KOPT-K1 (cell line): ENCODE results near the gene EYS.

Source experiments
- H3K27ac ChIP-seq: fragments of 200-600 bp; sonication (generic); 2 replicates; pipeline ENCODE4 v1.5.1; 2016; ENCODE audit warnings: antibody characterized with exemption, mild to moderate bottlenecking, low read depth, low read length; ENCODE audit not compliant: poor library complexity, severe bottlenecking
- H3K36me3 ChIP-seq: fragments of 200-600 bp; sonication (generic); 2 replicates; pipeline ENCODE4 v1.5.1; 2017; ENCODE audit warnings: antibody characterized with exemption, mild to moderate bottlenecking, low read length, moderate library complexity; ENCODE audit not compliant: insufficient read depth
- H3K9me3 ChIP-seq: fragments of 200-600 bp; sonication (generic); 2 replicates; pipeline ENCODE4 v1.5.1; 2017; ENCODE audit warnings: antibody characterized with exemption, low read length, mild to moderate bottlenecking; ENCODE audit not compliant: insufficient read depth, poor library complexity, severe bottlenecking

Gene EYS

GRCh38 chr6:64213697-64214096 lies 1493.3 kb downstream of the EYS start:
- H3K36me3 ChIP-seq, result no peaks in the 10 kb centered on the region
- H3K27ac ChIP-seq, result no peak overlapping the region
- H3K9me3 ChIP-seq, result no peaks in the 10 kb centered on the region

GRCh38 chr6:64197246-64197645 lies 1509.8 kb downstream of the EYS start:
- H3K9me3 ChIP-seq, result no peaks in the 10 kb centered on the region
- H3K36me3 ChIP-seq, result no peaks in the 10 kb centered on the region
- no peak overlapping the region for H3K27ac ChIP-seq

DNA sequence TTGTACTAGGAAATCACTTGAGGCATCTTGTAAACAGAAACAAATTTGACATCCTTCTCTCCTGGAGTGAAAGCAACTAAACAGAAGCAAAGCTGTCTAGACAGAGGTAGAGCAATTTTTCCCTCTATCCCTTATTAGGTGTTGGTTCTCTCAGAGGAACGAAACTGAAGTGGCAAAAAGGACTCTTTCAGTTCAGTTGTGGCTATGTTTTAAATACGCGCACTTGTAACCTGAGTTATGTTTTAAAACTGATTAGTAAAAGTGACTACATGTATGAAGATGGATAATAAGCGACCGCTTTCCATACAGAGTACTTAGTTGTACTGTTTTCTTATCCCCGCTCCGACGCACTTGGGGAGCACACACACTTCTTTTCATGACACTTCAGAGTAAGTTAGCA lies 1520.4 kb downstream of the EYS start:
- Histone ChIP-seq H3K27ac (no peak overlapping the region), H3K36me3 (no peaks in the 10 kb centered on the region), H3K9me3 (no peaks in the 10 kb centered on the region)

DNA sequence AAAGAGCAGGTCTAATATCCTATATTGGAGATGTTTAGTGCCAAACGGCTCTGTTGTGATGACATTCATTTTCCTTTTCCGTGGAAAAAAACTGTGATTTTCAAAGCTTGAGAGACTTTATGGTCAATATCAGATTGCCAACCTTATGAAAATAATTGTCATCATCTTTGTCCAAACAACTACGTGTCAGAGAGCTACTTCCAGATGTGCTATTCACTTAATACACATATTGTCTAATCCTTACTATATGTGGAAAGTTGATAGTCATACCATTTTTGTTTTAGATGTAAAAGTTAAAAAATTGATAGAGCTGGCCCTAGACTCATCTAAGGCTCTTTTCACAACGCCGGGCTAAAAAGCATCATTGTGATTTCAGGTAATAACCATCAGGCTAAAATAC lies 1521.4 kb downstream of the EYS start:
- H3K27ac ChIP-seq, result no peak overlapping the region
- no peaks in the 10 kb centered on the region for H3K36me3 ChIP-seq
- no peaks in the 10 kb centered on the region for H3K9me3 ChIP-seq

DNA sequence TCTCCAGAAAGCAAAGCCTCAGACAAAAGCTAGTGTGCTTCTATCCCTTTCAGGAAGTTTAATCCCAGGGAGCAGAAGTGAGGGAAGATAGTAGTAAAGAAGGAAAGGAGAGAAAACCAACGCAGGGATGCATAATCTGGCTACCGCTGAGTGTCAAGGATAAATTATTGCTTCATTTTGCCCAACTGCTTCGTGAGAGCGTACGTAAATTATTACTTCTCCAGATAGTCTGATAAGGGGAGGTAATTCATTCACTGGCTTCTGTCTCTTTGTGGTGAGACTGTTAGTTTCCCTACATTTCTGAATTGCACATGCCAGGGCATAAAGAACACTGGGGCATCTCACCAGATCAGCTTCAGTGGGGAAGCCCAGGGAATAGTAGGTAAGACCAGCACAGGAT lies 1531.7 kb downstream of the EYS start:
- Histone ChIP-seq H3K27ac (no peak overlapping the region), H3K9me3 (no peaks in the 10 kb centered on the region), H3K36me3 (no peaks in the 10 kb centered on the region)

GRCh38 chr6:64170316-64170715 lies 1536.7 kb downstream of the EYS start:
- Histone ChIP-seq H3K9me3 (no peaks in the 10 kb centered on the region), H3K36me3 (no peaks in the 10 kb centered on the region), H3K27ac (no peak overlapping the region)

- H3K36me3 ChIP-seq, result no peaks in the 10 kb centered on the region
- no peak overlapping the region for H3K27ac ChIP-seq
- H3K9me3 ChIP-seq, result no peaks in the 10 kb centered on the region
These were observed 1546.5 kb downstream of the EYS start for GRCh38 chr6:64160486-64160885.

DNA sequence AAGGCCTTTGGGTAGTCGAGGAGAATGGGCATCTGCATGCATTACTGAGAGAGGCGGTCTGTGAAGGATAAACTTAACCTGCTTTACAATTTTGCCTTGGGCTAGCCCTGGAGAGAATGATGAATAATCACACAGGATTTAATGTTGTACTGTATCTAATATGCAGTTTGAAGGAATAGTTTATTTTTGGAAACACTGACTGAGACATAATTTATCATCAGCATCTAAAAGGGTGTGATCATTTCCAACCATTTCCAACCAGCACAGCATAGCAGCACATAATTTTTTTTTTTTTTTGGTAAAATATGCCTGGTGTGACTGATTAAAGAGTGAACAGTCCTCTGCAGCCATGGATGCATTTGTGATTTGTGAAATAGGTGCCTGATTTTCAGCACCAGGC lies 1552.0 kb downstream of the EYS start:
- H3K27ac ChIP-seq, result no peak overlapping the region
- no peaks in the 10 kb centered on the region for H3K9me3 ChIP-seq
- no peaks in the 10 kb centered on the region for H3K36me3 ChIP-seq

GRCh38 chr6:64146876-64147275 lies 1560.2 kb downstream of the EYS start:
- H3K9me3 ChIP-seq, result no peaks in the 10 kb centered on the region
- H3K27ac ChIP-seq, result no peak overlapping the region
- H3K36me3 ChIP-seq, result no peaks in the 10 kb centered on the region

GRCh38 chr6:64146094-64146493 lies 1560.9 kb downstream of the EYS start:
- Histone ChIP-seq H3K9me3 (no peaks in the 10 kb centered on the region), H3K36me3 (no peaks in the 10 kb centered on the region), H3K27ac (no peak overlapping the region)

DNA sequence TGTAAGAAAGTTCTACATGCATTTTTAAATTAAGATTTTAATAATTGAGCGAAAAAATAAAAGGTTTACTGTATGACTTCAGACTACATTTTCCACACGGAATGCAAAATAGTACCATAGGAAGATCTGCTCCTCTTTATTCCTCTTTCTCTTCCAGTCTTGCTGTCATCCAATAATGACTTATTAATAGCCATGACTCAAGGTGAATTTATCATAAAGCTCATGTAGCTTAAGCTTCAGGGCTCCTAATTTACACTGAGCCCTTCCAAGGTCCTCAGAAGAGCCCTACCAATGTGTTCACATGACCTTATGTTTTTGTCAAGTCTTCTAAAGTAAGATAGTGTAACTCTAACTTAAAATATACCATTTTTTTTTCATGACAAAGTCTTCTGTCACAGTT lies 1561.4 kb downstream of the EYS start:
- H3K27ac ChIP-seq, result no peak overlapping the region
- H3K9me3 ChIP-seq, result no peaks in the 10 kb centered on the region
- H3K36me3 ChIP-seq, result no peaks in the 10 kb centered on the region

- no peaks in the 10 kb centered on the region for H3K9me3 ChIP-seq
- H3K27ac ChIP-seq, result no peak overlapping the region
- no peaks in the 10 kb centered on the region for H3K36me3 ChIP-seq
These were observed 1563.9 kb downstream of the EYS start for GRCh38 chr6:64143101-64143500.

- no peaks in the 10 kb centered on the region for H3K9me3 ChIP-seq
- H3K27ac ChIP-seq, result no peak overlapping the region
- no peaks in the 10 kb centered on the region for H3K36me3 ChIP-seq
These were observed 1565.3 kb downstream of the EYS start for GRCh38 chr6:64141680-64142079.

DNA sequence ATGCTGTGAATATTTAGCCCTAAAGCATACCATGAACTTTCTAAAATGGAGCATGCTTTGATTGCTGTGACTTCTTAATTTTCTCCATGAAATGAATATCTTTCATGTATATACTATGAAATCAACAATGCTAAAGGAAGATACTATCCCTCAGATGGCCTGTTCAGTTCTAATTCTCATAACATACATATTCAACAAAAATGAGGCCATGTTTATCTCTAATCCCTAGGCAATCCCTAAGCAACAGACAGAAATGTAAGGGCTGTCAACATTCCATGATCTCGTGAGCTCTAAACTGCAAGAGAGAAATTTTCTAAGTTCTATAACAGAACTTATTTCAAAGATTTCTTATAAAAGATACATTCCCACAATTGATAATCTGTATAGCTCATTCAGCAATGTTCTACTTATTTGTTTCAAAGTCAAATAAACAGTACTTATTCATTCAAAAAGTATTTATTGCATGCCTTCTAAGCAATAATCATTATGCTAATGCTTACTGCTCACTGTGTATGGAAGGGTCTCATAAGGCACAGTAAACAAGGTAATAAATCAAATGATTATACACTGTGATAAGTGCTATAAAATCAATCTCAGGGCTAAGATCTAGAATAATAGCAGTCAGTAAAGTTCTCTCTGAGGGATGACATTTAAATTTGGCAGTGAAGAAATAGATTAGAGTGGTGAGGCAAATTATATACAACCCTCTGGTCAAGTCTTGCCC lies 1578.6 kb downstream of the EYS start:
- Histone ChIP-seq H3K36me3 (no peaks in the 10 kb centered on the region), H3K27ac (no peak overlapping the region), H3K9me3 (no peaks in the 10 kb centered on the region)

DNA sequence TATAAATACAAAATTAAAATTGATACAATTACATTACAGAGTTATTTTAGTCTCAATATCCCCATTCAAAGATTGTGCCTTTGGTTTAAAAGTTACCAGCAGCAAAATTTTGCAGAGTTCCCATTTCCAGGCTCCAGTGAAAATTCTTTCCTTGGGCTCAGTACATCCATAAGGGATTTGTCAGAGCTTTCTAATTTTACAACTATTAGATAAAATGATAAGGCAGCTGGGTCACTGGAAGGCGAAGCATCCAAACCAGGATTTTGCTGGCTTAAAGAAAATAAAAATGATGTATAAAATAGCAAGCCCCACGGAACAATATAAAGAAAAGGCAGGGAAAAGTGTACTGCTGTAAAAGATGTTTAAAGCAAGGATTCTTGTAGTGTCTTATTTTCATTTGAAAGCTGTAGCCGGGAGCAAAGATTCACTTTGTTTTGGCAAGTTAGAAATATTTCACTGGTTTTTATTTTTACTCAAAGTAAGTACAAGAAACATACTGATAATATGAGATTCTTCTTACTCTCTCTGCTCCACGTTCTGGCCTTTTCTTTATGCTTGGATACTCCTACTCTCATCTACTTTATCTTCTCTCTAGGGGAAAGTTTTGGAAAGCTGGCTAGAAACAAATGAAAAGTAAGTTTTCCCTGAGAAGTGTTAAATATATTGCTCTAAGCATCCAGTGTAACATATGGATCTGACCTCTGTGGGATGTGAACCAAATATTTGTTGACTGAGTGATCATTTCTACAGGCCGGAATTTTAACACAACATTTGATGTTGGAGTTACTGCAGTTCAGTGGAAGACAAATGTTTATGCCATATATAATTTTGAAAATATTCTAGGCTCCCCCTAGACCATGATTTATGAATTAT lies 1583.0 kb downstream of the EYS start:
- no peaks in the 10 kb centered on the region for H3K36me3 ChIP-seq
- H3K9me3 ChIP-seq, result no peaks in the 10 kb centered on the region
- H3K27ac ChIP-seq, result no peak overlapping the region
